SH-SY5Y (cell line): ENCODE data around the gene DAO.

Experiments used
- GATA2 ChIP-seq: IDR thresholded peaks from 2 replicates; pipeline ENCODE4 v1.6.1; 2011; ENCODE audit warnings: mild to moderate bottlenecking, low read depth, low read length
- GATA3 ChIP-seq: IDR thresholded peaks from 2 replicates; pipeline ENCODE4 v1.6.1; 2011; ENCODE audit warnings: low read depth, mild to moderate bottlenecking, low read length, moderate library complexity

GRCh38 chr12:108896336-108896735, 16.4 kb downstream of the DAO start:
- TF ChIP-seq GATA3 (no peak), GATA2 (peak; percentile 61)
